ENCODE results near the gene RPS21.

GRCh38 chr20:62381842-62382241 lies 5.1 kb upstream of the RPS21 start:
- TF ChIP-seq, protein P1, sequence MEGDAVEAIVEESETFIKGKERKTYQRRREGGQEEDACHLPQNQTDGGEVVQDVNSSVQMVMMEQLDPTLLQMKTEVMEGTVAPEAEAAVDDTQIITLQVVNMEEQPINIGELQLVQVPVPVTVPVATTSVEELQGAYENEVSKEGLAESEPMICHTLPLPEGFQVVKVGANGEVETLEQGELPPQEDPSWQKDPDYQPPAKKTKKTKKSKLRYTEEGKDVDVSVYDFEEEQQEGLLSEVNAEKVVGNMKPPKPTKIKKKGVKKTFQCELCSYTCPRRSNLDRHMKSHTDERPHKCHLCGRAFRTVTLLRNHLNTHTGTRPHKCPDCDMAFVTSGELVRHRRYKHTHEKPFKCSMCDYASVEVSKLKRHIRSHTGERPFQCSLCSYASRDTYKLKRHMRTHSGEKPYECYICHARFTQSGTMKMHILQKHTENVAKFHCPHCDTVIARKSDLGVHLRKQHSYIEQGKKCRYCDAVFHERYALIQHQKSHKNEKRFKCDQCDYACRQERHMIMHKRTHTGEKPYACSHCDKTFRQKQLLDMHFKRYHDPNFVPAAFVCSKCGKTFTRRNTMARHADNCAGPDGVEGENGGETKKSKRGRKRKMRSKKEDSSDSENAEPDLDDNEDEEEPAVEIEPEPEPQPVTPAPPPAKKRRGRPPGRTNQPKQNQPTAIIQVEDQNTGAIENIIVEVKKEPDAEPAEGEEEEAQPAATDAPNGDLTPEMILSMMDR (IDR thresholded peaks at IDR 0.05; ENCODE audit: poor library complexity, severe bottlenecking) = no peak
- TF ChIP-seq, protein P2, sequence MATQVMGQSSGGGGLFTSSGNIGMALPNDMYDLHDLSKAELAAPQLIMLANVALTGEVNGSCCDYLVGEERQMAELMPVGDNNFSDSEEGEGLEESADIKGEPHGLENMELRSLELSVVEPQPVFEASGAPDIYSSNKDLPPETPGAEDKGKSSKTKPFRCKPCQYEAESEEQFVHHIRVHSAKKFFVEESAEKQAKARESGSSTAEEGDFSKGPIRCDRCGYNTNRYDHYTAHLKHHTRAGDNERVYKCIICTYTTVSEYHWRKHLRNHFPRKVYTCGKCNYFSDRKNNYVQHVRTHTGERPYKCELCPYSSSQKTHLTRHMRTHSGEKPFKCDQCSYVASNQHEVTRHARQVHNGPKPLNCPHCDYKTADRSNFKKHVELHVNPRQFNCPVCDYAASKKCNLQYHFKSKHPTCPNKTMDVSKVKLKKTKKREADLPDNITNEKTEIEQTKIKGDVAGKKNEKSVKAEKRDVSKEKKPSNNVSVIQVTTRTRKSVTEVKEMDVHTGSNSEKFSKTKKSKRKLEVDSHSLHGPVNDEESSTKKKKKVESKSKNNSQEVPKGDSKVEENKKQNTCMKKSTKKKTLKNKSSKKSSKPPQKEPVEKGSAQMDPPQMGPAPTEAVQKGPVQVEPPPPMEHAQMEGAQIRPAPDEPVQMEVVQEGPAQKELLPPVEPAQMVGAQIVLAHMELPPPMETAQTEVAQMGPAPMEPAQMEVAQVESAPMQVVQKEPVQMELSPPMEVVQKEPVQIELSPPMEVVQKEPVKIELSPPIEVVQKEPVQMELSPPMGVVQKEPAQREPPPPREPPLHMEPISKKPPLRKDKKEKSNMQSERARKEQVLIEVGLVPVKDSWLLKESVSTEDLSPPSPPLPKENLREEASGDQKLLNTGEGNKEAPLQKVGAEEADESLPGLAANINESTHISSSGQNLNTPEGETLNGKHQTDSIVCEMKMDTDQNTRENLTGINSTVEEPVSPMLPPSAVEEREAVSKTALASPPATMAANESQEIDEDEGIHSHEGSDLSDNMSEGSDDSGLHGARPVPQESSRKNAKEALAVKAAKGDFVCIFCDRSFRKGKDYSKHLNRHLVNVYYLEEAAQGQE (IDR thresholded peaks at IDR 0.05; ENCODE audit: borderline replicate concordance) = no peak
- TF ChIP-seq EP300 (conservative IDR thresholded peaks at IDR 0.05; ENCODE audit: poor library complexity, severe bottlenecking) (no peak), POLR2AphosphoS5 (IDR thresholded peaks at IDR 0.05) (no peak), TAF1 (IDR thresholded peaks at IDR 0.05; ENCODE audit: low read depth) (no peak), EZH2 (IDR thresholded peaks at IDR 0.05; ENCODE audit: borderline replicate concordance, insufficient read depth, low read length, poor library complexity, severe bottlenecking) (no peak), SMC3 (conservative IDR thresholded peaks at IDR 0.05; ENCODE audit: poor library complexity) (no peak), RAD21 (conservative IDR thresholded peaks at IDR 0.05) (no peak)

Data from neural cell (in vitro differentiated cells).